Lung (tissue), 16 donors: Measurements from ENCODE around the gene ZC3HAV1. TPM values are rescaled to one million over a fixed set of nuclear protein-coding genes. Genes with fewer than 3 reads are reported as not detected.
A peak's percentile ranks its signal among the peaks of the same experiment; 100 is the strongest.

Source experiments
- ATAC-seq: fragments of 200-7000 bp; cut with Tn5 transposase; one replicate; pipeline ENCODE4 v1.9.1; 2020; ENCODE audit warnings: moderate number of reproducible peaks; ENCODE audit not compliant: insufficient read depth, low FRiP score
- DNase-seq, 3 donors: peaks; one replicate each; pipeline ENCODE4 v3.0.0-alpha.2; 2013 to 2017
- H3K27ac ChIP-seq, 2 donors: one replicate each; pipeline ENCODE4 v1.5.1; 2013; ENCODE audit warnings: mild to moderate bottlenecking in 2 of 2, moderate library complexity in 2 of 2, control low read depth in 1 of 2, inconsistent platforms in 1 of 2, low read depth in 1 of 2, low read length in 1 of 2
- H3K27me3 ChIP-seq, 3 donors: one replicate each; pipeline ENCODE4 v1.5.1; 2013; ENCODE audit warnings: low read length in 2 of 3; ENCODE audit not compliant: control insufficient read depth in 3 of 3, insufficient read depth in 3 of 3
- H3K36me3 ChIP-seq, 4 donors: one replicate each; pipeline ENCODE4 v1.5.1; 2013; ENCODE audit warnings: low read length in 4 of 4, mild to moderate bottlenecking in 1 of 4, moderate library complexity in 1 of 4; ENCODE audit not compliant: control insufficient read depth in 4 of 4, insufficient read depth in 4 of 4
- H3K4me1 ChIP-seq, 5 donors: one replicate each; pipeline ENCODE4 v1.5.1; 2013; ENCODE audit warnings: low read length in 5 of 5, mild to moderate bottlenecking in 2 of 5, moderate library complexity in 1 of 5; ENCODE audit not compliant: control insufficient read depth in 5 of 5, insufficient read depth in 5 of 5
- H3K4me3 ChIP-seq: one replicate; pipeline ENCODE4 v1.5.1; 2013; ENCODE audit warnings: mild to moderate bottlenecking, control low read depth, moderate library complexity
- H3K9ac ChIP-seq, 2 donors: one replicate each; pipeline ENCODE4 v1.5.1; 2013; ENCODE audit warnings: low read length in 2 of 2, control low read depth in 1 of 2; ENCODE audit not compliant: insufficient read depth in 1 of 2
- H3K9me3 ChIP-seq, 4 donors: one replicate each; pipeline ENCODE4 v1.5.1; 2013; ENCODE audit warnings: low read length in 3 of 4, mild to moderate bottlenecking in 1 of 4, moderate library complexity in 1 of 4; ENCODE audit not compliant: control insufficient read depth in 4 of 4, insufficient read depth in 3 of 4
- WGBS, 2 donors: extraction: QIAGEN DNeasy Blood & Tissue Kit; methylation state at CpG; one replicate each; pipeline ENCODE4 v1.1.7; 2013; 5-methylcytosine and 5-hydroxymethylcytosine counted together
- long read RNA-seq, 5 donors: transcript quantifications; one replicate each; lab custom pipeline, GENCODE V29; 2026
- polyA plus RNA-seq, 2 donors: library from polyadenylated mRNA; stranded (reverse); fragments of 200-250 nt; gene quantifications; one replicate each; pipeline ENCODE4 v1.2.1, GENCODE V29; 2013
- total RNA-seq, 2 donors: library from RNA; depleted of rRNA in 1 of 2; stranded (reverse); fragments of >200 nt in 1 of 2; gene quantifications; one replicate each; pipeline ENCODE4 v1.2.1, GENCODE V29; 2014 to 2021
- TF ChIP-seq, protein P1 (sequence below): IDR thresholded peaks from 2 replicates; pipeline ENCODE4 v1.5.1; 2012; ENCODE audit warnings: mild to moderate bottlenecking; ENCODE audit errors: control extremely low read depth, extremely low read depth
- donor health status: control.
- donor health status: control.
- donor health status: Bipolar disorder and iron deficiency.
- donor health status: healthy.
- donor health status: DM: yes; HTN: yes; CAD: no.

The ZC3HAV1 gene
- total RNA-seq: 10 to 100 TPM; 37.8 to 43.4 TPM
- polyA plus RNA-seq: 10 to 100 TPM in 1 of 2 donors, 1 to 10 TPM in 1; 8.2 to 11.3 TPM
- long read RNA-seq, donor 1, full-length matches to known transcripts: 3 of 3 reads
- long read RNA-seq, donor 1, partial matches to known transcripts: 0 of 3 reads
- long read RNA-seq, donor 1, other reads (novel, unspliced or antisense): 0 of 3 reads
- long read RNA-seq, donor 2, full-length matches to known transcripts: 2 of 2 reads
- long read RNA-seq, donor 2, partial matches to known transcripts: 0 of 2 reads
- long read RNA-seq, donor 2, other reads (novel, unspliced or antisense): 0 of 2 reads
- long read RNA-seq, donor 3: 0 reads
- long read RNA-seq, donor 4: 0 reads
- long read RNA-seq, donor 5, full-length matches to known transcripts: 6 of 6 reads
- long read RNA-seq, donor 5, partial matches to known transcripts: 0 of 6 reads
- long read RNA-seq, donor 5, other reads (novel, unspliced or antisense): 0 of 6 reads

DNA sequence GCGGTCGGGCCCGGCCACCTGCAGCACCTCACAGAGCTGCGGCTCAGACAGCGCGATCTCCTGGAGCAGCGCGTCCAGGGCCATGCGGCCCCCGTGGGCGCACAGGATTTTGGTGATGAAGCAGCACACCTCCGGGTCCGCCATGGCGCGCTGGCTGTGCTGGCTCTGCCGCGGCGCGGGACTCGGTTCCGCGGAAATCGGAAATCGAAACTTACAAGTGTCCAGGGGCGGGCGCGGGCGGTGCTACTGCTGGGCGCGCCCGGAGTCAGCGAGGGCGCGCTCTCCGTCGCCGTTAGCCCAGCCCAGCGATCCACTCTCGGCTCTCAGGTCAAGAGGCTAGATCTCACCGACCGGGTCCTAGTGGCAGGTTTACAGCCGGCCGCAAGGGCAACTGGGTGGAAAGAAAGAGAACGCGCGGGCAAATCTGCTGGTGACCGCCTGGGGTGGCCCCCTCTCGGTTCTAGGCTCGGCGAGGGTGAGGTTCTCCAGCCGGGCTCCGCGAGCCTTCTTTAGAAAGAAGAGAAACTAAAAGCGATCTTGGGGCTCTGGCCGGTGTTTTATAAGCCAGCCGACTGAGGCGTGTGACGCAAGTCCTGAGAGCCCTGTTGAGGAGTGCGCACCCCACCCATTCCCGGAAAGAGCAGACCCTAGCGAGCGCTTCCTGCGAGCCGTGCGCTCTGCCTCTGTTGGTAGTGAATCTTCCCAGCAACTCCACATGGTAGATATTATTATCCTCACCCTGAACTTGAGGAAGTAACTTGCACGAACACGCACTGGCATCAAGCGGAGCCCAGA, at the start of gene ZC3HAV1:
Gene ZC3HAV1 (minus strand): TSS at position 533 of the 795 bp plus-strand sequence. CDS start 389 bp downstream, at position 144.
- Histone ChIP-seq H3K9me3 (no peaks in the 10 kb centered on the region), H3K27me3 (no peaks in the 10 kb centered on the region), H3K27ac (peak within 1 kb of the TSS; percentile 77 to 99), H3K9ac (peak within 1 kb of the TSS; percentile 41 to 82), H3K4me1 (peaks cover 0 to 9% (median 0%) of the 10 kb centered on the region in 5 donors), H3K4me3 (peak within 1 kb of the TSS; percentile 70), H3K36me3 (no peaks in the 10 kb centered on the region)
- TF ChIP-seq, protein P1, sequence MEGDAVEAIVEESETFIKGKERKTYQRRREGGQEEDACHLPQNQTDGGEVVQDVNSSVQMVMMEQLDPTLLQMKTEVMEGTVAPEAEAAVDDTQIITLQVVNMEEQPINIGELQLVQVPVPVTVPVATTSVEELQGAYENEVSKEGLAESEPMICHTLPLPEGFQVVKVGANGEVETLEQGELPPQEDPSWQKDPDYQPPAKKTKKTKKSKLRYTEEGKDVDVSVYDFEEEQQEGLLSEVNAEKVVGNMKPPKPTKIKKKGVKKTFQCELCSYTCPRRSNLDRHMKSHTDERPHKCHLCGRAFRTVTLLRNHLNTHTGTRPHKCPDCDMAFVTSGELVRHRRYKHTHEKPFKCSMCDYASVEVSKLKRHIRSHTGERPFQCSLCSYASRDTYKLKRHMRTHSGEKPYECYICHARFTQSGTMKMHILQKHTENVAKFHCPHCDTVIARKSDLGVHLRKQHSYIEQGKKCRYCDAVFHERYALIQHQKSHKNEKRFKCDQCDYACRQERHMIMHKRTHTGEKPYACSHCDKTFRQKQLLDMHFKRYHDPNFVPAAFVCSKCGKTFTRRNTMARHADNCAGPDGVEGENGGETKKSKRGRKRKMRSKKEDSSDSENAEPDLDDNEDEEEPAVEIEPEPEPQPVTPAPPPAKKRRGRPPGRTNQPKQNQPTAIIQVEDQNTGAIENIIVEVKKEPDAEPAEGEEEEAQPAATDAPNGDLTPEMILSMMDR: no peak
- ATAC-seq (peak; percentile 91), DNase-seq (peak; percentile 80 to 90 (median 84))
- WGBS, 2 donors: 0% methylated on average over 68 of the region's 68 CpGs

DNA sequence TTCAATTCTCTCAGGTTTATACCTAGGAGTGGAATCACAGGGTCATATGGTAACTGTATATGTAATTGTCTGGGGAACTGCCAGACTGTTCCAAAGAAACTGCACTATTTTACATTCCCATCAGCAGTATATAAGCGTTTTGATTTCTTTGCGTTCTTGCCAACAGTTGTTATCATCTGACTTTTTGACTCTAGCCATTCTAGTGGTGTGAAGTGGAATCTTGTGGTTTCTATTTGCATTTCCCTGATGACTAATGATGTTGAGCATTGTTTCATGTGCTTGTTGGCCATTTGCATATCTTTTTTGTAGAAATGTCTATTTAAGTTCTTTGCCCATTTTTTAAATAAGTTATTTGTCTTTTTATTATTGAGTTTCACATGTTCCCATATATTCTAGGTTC, 44.3 kb upstream of the ZC3HAV1 start:
- DNase-seq (peak in 1 of 3 donors; percentile 17), ATAC-seq (no peak)
- H3K9me3 ChIP-seq: no peaks in the 10 kb centered on the region
- TF ChIP-seq, protein P1: no peak
- H3K27me3 ChIP-seq: no peaks in the 10 kb centered on the region
- H3K4me3 ChIP-seq: no peak overlapping the region
- no peak overlapping the region for H3K27ac ChIP-seq
- peaks cover 0 to 7% (median 0%) of the 10 kb centered on the region in 4 donors for H3K36me3 ChIP-seq
- H3K9ac ChIP-seq: no peak overlapping the region
- H3K4me1 ChIP-seq: peaks cover 0 to 2% (median 0%) of the 10 kb centered on the region in 5 donors
- WGBS, 2 donors: 44 to 81% methylated on average over 2 of the region's 2 CpGs

DNA sequence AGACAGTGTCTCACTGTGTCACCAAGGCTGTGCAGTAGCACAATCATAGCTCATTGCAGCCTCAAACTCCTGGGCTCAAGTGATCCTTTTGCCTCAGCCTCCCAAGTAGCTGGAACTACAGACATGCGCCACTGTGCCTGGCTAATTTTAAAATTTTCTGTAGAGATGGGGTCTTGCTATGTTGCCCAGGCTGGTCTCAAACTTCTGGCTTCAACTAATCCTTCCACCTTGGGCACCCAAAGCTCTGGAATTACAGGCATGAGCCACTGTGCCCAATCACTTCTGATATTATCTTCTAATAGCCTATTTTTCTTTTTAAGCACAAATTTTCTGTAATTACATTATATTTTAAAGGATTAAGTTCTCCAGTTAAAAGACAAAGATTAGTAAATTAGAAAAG, 42.6 kb upstream of the ZC3HAV1 start:
- DNase-seq (no peak), ATAC-seq (no peak)
- H3K27me3 ChIP-seq: no peaks in the 10 kb centered on the region
- TF ChIP-seq, protein P1: no peak
- H3K4me1 ChIP-seq: peaks cover 0 to 2% (median 0%) of the 10 kb centered on the region in 5 donors
- H3K36me3 ChIP-seq: peaks cover 0 to 3% (median 2%) of the 10 kb centered on the region in 4 donors
- no peak overlapping the region for H3K4me3 ChIP-seq
- H3K9ac ChIP-seq: no peak overlapping the region
- no peaks in the 10 kb centered on the region for H3K9me3 ChIP-seq
- 97 to 100% methylated on average over 1 of the region's 1 CpG for WGBS, 2 donors
- H3K27ac ChIP-seq: no peak overlapping the region
